Right ventricle myocardium superior (tissue), 1 donor: Measurements from ENCODE around the gene ITPRIP. TPM values are rescaled to one million over a fixed set of nuclear protein-coding genes. Genes with fewer than 3 reads are reported as not detected.

Experiments
- ATAC-seq: fragments of 200-7000 bp; cut with Tn5 transposase; one replicate; pipeline ENCODE4 v1.9.1; 2020; ENCODE audit warnings: mild to moderate bottlenecking; ENCODE audit not compliant: poor library complexity
- DNase-seq: peaks from one replicate; pipeline ENCODE4 v3.0.0-alpha.2; 2020
- intact Hi-C: fragments of 100-400 bp; cut with DNase I; formaldehyde crosslinking; loops from one replicate; pipeline ENCODE4 v1.11.2; 2022
- total RNA-seq: library from RNA; stranded (reverse); fragmentation: NEBNext Ultra II Directional; extraction: Animal tissue kit (Norgen Biotek cat#: 25700); gene quantifications from one replicate; pipeline ENCODE4 v1.2.1, GENCODE V29; 2021
- donor health status: DM: no; HTN: yes; CAD: no; lungs with severe emphysema.

Gene ITPRIP
- total RNA-seq, 1 donor from 2014 or later, result 29.1 TPM

GRCh38 chr10:104300002-104300735 lies 38.1 kb downstream of the ITPRIP start:
- intact Hi-C loops, result loop anchor here (5.0 kb wide), 1 partner anchor 37 kb away; the partner anchor contains the start of gene ITPRIP
- no peak for DNase-seq
- peak; percentile 45 for ATAC-seq

- no peak for DNase-seq
- intact Hi-C loops, result no loop called here
- no peak for ATAC-seq
Observed at GRCh38 chr10:104299031-104299904, 39.0 kb downstream of the ITPRIP start.

- DNase-seq (no peak), ATAC-seq (no peak)
- intact Hi-C loops, result no loop called here
Observed at GRCh38 chr10:104297697-104298660, 40.3 kb downstream of the ITPRIP start.

- no peak for DNase-seq
Observed at GRCh38 chr10:104296687-104297436, 41.4 kb downstream of the ITPRIP start.

GRCh38 chr10:104293781-104294321 lies 44.4 kb downstream of the ITPRIP start:
- no peak for ATAC-seq
- DNase-seq, result no peak
- intact Hi-C loops, result no loop called here

More at GRCh38 chr10:104296687-104297436, 41.4 kb downstream of the ITPRIP start:
- ATAC-seq, result no peak
- intact Hi-C loops, result no loop called here

GRCh38 chr10:104293011-104293410 lies 45.3 kb downstream of the ITPRIP start:
- intact Hi-C loops, result no loop called here
- no peak for ATAC-seq
- DNase-seq, result no peak

- intact Hi-C loops, result loop anchor here (2.0 kb wide), 1 partner anchor 59 kb away; no protein-coding TSS in a partner anchor
- peak; percentile 97 for ATAC-seq
- peak; percentile 95 for DNase-seq
Observed at GRCh38 chr10:104291439-104291951, 46.8 kb downstream of the ITPRIP start.

- intact Hi-C loops, result no loop called here
- no peak for DNase-seq
Observed at GRCh38 chr10:104288355-104288754, 49.9 kb downstream of the ITPRIP start.

GRCh38 chr10:104286939-104287338 lies 51.3 kb downstream of the ITPRIP start:
- ATAC-seq, result no peak
- DNase-seq, result no peak
- intact Hi-C loops, result no loop called here

More at GRCh38 chr10:104288355-104288754, 49.9 kb downstream of the ITPRIP start:
- ATAC-seq, result no peak

- intact Hi-C loops, result no loop called here
- no peak for ATAC-seq
Observed at GRCh38 chr10:104284846-104285245, 53.4 kb downstream of the ITPRIP start.

GRCh38 chr10:104281694-104282093 lies 56.6 kb downstream of the ITPRIP start:
- DNase-seq (no peak), ATAC-seq (no peak)
- intact Hi-C loops, result no loop called here

More at GRCh38 chr10:104284846-104285245, 53.4 kb downstream of the ITPRIP start:
- DNase-seq, result no peak

GRCh38 chr10:104279550-104280259 lies 58.6 kb downstream of the ITPRIP start:
- intact Hi-C loops, result no loop called here
- ATAC-seq, result no peak
- DNase-seq, result no peak

GRCh38 chr10:104277785-104278184 lies 60.5 kb downstream of the ITPRIP start:
- DNase-seq, result no peak
- intact Hi-C loops, result no loop called here
- no peak for ATAC-seq

- intact Hi-C loops, result no loop called here
- ATAC-seq (no peak), DNase-seq (no peak)
Observed at GRCh38 chr10:104276192-104276591, 62.1 kb downstream of the ITPRIP start.

- DNase-seq (peak; percentile 60), ATAC-seq (peak; percentile 78)
- intact Hi-C loops, result no loop called here
Observed at GRCh38 chr10:104274762-104275721, 63.2 kb downstream of the ITPRIP start.
